GM21360 (cell line): ENCODE results near the gene CBX6.
A peak's percentile ranks its signal among the peaks of the same experiment; 100 is the strongest.

ENCODE experiments used
- ATAC-seq: cut with Tn5 transposase; IDR thresholded peaks from one replicate; pipeline ENCODE4 v1.9.1; 2021; ENCODE audit warnings: mild to moderate bottlenecking, moderate library complexity; ENCODE audit not compliant: unreplicated experiment

Gene CBX6

GRCh38 chr22:38873469-38874411 is 1.7 kb upstream of the CBX6 start:
- no peak for ATAC-seq

- no peak for ATAC-seq
Measured at GRCh38 chr22:38872831-38873248, 824 bp upstream of the CBX6 start.

- peak; percentile 6 for ATAC-seq
Measured at GRCh38 chr22:38871360-38872171, 450 bp downstream of the CBX6 start.

GRCh38 chr22:38870791-38871359 is 1.1 kb downstream of the CBX6 start:
- no peak for ATAC-seq

- no peak for ATAC-seq
Measured at GRCh38 chr22:38870312-38870741, 1.7 kb downstream of the CBX6 start.

GRCh38 chr22:38869663-38870062 is 2.4 kb downstream of the CBX6 start:
- ATAC-seq, result no peak

- no peak for ATAC-seq
Measured at GRCh38 chr22:38868886-38869381, 3.1 kb downstream of the CBX6 start.

GRCh38 chr22:38868286-38868721 is 3.7 kb downstream of the CBX6 start:
- no peak for ATAC-seq

- no peak for ATAC-seq
Measured at GRCh38 chr22:38867471-38868285, 4.3 kb downstream of the CBX6 start.

GRCh38 chr22:38867124-38867455 is 4.9 kb downstream of the CBX6 start:
- no peak for ATAC-seq

GRCh38 chr22:38866399-38867123 is 5.5 kb downstream of the CBX6 start:
- ATAC-seq, result no peak

- no peak for ATAC-seq
Measured at GRCh38 chr22:38866024-38866398, 6.0 kb downstream of the CBX6 start.

- no peak for ATAC-seq
Measured at GRCh38 chr22:38865201-38866023, 6.6 kb downstream of the CBX6 start.

GRCh38 chr22:38864361-38865191 is 7.4 kb downstream of the CBX6 start:
- ATAC-seq, result no peak

- ATAC-seq, result no peak
Measured at GRCh38 chr22:38863531-38864131, 8.4 kb downstream of the CBX6 start.

- ATAC-seq, result no peak
Measured at GRCh38 chr22:38862375-38863329, 9.4 kb downstream of the CBX6 start.

GRCh38 chr22:38861927-38862326 is 10.1 kb downstream of the CBX6 start:
- no peak for ATAC-seq
